Astrocyte of the spinal cord (primary cell): Measurements from ENCODE around the gene RNGTT.

Source experiments
- DNase-seq: peaks from one replicate; pipeline ENCODE4 v3.0.0; 2011; ENCODE audit warnings: low read depth, low spot score
- H3K4me3 ChIP-seq: 2 replicates; pipeline ENCODE4 v1.5.1; 2011; ENCODE audit warnings: low read depth, mild to moderate bottlenecking, low read length, moderate library complexity
- CTCF ChIP-seq: IDR thresholded peaks from 2 replicates; pipeline ENCODE4 v1.5.1; 2012; ENCODE audit warnings: low read depth, mild to moderate bottlenecking, low read length, inconsistent platforms
- in situ Hi-C: cut with HindIII; loops from 2 replicates; pipeline ENCODE4 v1.10.0; 2017; ENCODE audit warnings: low sequenced_read_pairs

RNGTT gene

DNA sequence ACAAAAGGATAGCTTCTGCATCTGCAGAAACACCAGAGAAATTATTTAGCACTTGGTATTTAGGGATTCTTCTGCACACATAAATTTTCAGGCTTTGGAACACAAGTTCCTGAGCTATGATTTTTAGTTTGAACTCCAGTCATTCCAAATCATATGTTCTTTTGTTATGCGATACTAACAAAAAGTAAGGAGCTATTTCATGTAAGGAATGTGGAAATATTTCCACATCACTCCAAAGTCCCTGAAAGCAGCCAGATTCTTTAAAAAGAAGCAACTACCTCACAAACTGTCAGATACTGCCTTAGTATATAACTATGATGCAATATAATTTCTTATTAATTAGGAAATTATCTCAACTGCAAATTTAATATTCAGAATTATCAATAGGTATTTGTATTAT lies 106.9 kb downstream of the RNGTT start:
- TF ChIP-seq CTCF = no peak
- in situ Hi-C loops = no loop called here
- no peak overlapping the region for H3K4me3 ChIP-seq
- no peak for DNase-seq

DNA sequence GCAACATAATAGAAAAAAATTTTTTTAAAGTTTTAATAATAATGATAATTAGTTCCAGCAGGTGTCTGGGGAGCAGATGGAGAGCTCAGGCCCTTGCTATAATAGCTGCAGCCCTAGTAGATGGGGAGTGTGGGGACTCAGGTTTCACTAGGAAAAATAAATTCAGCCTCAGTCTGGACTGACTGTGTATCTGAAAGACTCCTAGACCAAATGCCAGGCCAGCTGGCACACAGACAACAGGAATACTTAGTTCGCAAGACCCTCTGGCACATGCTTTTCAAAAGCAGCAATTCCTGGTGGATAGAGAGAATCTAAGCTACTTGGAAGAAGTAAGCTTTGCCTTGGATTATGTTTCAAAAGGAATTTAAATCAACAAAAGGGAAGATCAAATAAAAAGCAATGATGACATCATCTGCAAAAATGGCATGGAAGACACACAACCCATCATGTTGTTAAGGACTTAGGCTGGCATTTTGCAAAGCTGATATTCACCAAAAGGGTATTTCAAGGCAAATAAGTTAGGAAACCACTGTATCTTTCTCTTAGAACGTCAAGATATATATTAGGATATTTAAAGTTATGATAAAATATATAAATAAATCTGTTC lies 107.8 kb downstream of the RNGTT start:
- peak; percentile 20 for DNase-seq
- in situ Hi-C loops = no loop called here
- H3K4me3 ChIP-seq = no peak overlapping the region
- TF ChIP-seq CTCF = no peak

- in situ Hi-C loops = no loop called here
- no peak overlapping the region for H3K4me3 ChIP-seq
- TF ChIP-seq CTCF = no peak
- no peak for DNase-seq
Observed at GRCh38 chr6:88852775-88853174, 110.6 kb downstream of the RNGTT start.

DNA sequence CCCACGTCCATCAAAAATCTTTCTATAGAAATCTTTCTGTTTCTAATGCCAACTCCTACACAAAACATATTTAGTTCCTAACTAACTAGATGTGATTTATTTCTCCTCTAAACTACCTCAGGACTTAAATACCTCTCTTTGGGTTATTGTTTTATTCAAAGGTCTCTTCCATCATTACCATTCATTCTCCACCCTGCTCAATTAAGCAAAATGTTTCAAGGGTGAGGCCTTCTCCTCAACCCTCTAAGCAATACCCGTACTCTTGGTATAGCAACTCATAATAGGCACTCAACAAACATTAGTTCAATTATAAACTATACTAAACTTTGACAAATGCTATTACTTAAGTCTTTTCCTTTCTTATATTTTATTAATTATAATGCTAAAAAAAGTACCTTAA lies 111.4 kb downstream of the RNGTT start:
- no peak for TF ChIP-seq CTCF
- no peak for DNase-seq
- in situ Hi-C loops = no loop called here
- H3K4me3 ChIP-seq = no peak overlapping the region

GRCh38 chr6:88848870-88849269 lies 114.5 kb downstream of the RNGTT start:
- in situ Hi-C loops = no loop called here
- TF ChIP-seq CTCF = no peak

DNA sequence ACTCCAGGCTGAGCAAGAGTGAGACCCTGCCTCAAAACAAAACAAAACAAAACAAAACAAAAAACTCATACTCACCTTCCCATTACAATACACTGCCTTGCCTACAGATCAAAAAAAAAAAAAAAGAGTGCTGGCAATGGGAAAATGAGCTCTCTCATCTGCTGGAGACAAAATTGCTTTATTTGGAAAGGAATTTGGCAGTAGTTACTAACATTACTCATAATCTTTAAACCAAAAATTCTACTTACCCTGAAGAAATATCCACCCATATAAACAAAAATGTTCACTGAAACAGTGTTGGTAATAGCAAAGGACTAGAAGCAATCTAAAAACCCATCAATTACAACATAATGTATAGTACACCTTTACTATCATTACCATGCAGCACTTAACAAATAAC lies 120.4 kb downstream of the RNGTT start:
- DNase-seq = peak; percentile 66
- no peak for TF ChIP-seq CTCF
- H3K4me3 ChIP-seq = no peak overlapping the region
- in situ Hi-C loops = no loop called here

More at GRCh38 chr6:88848870-88849269, 114.5 kb downstream of the RNGTT start:
- no peak for DNase-seq
- H3K4me3 ChIP-seq = no peak overlapping the region

DNA sequence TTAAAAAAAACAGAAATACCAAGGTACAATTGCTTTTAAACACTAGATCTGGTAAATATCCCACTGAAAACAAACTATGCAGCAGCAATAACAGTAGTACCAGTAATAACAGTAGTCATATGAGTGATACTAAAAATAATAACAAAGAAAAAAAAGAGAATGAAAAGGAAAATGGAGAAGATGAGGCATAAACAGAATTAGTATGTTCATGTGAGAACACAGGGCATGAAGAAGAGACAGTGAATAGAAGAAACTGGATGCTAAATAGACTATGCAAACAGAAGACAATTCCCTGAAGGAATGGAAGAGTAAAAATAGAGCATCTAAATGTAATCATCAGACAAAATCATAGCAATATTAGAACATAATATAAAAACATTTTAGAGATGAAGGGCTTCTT lies 121.1 kb downstream of the RNGTT start:
- no peak overlapping the region for H3K4me3 ChIP-seq
- in situ Hi-C loops = no loop called here
- no peak for DNase-seq
- TF ChIP-seq CTCF = no peak
